Transverse colon (tissue), 3 donors: ENCODE data around the gene ZNF687.

ENCODE experiments used
- CTCF ChIP-seq, 5 experiments: fragments of 200-600 bp in 3 of 5; fragments of 450-650 bp in 2 of 5; sonication (generic) in 3 of 5; IDR thresholded peaks; 1 replicate in 2 of 5; 2 replicates in 3 of 5; pipeline ENCODE4 v1.5.1; 2016 to 2017; ENCODE audit warnings: antibody characterized with exemption in 5 of 5, inconsistent platforms in 3 of 5, mild to moderate bottlenecking in 2 of 5, moderate library complexity in 1 of 5
- POLR2A ChIP-seq: fragments of 450-650 bp; IDR thresholded peaks from one replicate; pipeline ENCODE4 v1.6.1; 2016; ENCODE audit warnings: antibody characterized with exemption, mild to moderate bottlenecking, moderate library complexity

GRCh38 chr1:151327903-151328674 is 46.0 kb downstream of the ZNF687 start:
- TF ChIP-seq CTCF (IDR thresholded peaks at IDR 0.05) = no peak
- no peak for TF ChIP-seq POLR2A
